HepG2 (cell line): ENCODE measurements around the gene TPD52L2.

ENCODE experiments used
- TCF12 ChIP-seq, 2 experiments: fragments of 450-650 bp in 1 of 2; sonication (generic) in 1 of 2; formaldehyde crosslinking in 1 of 2; IDR thresholded peaks; 2 replicates each; pipeline versions ENCODE4 v1.6.1 to v1.8.0; 2017 to 2022; ENCODE audit warnings: antibody characterized with exemption in 1 of 2, mild to moderate bottlenecking in 1 of 2, missing genetic modification reagents in 1 of 2, moderate library complexity in 1 of 2
- TF ChIP-seq, protein P1 (sequence below): sonication (generic); formaldehyde crosslinking; IDR thresholded peaks from 2 replicates; pipeline ENCODE4 v1.4.0; 2020; ENCODE audit warnings: missing genetic modification reagents
- TF ChIP-seq, protein P2 (sequence below): sonication (generic); formaldehyde crosslinking; IDR thresholded peaks from 2 replicates; pipeline ENCODE4 v1.4.0; 2020; ENCODE audit warnings: mild to moderate bottlenecking, low read depth, missing genetic modification reagents

DNA sequence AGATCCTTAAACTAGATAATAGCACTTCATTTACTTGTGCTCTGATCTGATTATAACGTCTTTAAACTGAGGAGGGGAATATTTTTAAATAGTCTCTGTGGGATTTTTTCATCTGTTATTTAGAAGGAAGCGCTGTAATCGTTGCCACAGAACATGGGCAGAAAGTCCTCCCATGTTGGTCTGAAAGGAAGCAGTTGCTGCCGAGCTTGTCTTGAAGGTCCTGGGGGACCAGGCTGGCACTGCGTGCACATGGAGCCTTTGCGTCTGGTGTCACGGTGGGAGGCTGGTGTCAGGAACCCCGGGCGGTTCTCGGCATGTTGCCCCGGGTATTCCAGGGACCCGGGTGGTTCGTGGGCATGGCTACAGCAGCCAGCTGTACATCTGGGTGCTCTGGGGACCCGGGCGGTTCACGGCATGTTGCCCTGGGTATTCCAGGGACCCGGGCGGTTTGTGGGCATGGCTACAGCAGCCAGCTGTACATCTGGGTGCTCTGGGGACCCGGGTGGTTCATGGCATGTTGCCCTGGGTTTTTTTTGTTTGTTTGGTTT is 11.5 kb downstream of the TPD52L2 start:
- TF ChIP-seq, protein P1, sequence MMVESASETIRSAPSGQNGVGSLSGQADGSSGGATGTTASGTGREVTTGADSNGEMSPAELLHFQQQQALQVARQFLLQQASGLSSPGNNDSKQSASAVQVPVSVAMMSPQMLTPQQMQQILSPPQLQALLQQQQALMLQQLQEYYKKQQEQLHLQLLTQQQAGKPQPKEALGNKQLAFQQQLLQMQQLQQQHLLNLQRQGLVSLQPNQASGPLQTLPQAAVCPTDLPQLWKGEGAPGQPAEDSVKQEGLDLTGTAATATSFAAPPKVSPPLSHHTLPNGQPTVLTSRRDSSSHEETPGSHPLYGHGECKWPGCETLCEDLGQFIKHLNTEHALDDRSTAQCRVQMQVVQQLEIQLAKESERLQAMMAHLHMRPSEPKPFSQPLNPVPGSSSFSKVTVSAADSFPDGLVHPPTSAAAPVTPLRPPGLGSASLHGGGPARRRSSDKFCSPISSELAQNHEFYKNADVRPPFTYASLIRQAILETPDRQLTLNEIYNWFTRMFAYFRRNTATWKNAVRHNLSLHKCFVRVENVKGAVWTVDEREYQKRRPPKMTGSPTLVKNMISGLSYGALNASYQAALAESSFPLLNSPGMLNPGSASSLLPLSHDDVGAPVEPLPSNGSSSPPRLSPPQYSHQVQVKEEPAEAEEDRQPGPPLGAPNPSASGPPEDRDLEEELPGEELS (CRISPR knock-in tag), result no peak
- TF ChIP-seq, protein P2, sequence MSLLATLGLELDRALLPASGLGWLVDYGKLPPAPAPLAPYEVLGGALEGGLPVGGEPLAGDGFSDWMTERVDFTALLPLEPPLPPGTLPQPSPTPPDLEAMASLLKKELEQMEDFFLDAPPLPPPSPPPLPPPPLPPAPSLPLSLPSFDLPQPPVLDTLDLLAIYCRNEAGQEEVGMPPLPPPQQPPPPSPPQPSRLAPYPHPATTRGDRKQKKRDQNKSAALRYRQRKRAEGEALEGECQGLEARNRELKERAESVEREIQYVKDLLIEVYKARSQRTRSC (CRISPR knock-in tag), result no peak
- no peak for TF ChIP-seq TCF12 (IDR thresholded peaks at IDR 0.05)
- TF ChIP-seq TCF12 (CRISPR knock-in tag; IDR thresholded peaks at IDR 0.05), result no peak
